Activated naive CD4-positive, alpha-beta T cell treated with anti-CD3 and anti-CD28 coated beads, Interleukin-2, amount 50 U/mL, for 16 hours (primary cell): ENCODE data around the gene CCDC182.

ENCODE experiments used
- DNase-seq: peaks from one replicate; pipeline ENCODE4 v3.0.0-alpha.2; 2020

Gene CCDC182

GRCh38 chr17:57697197-57697596, 47.9 kb downstream of the CCDC182 start:
- DNase-seq: no peak

GRCh38 chr17:57696050-57696449, 49.0 kb downstream of the CCDC182 start:
- no peak for DNase-seq
